ENCODE measurements around the gene EMP1. TPM values are rescaled to one million over a fixed set of nuclear protein-coding genes. Genes with fewer than 3 reads are reported as not detected.

The EMP1 gene
- total RNA-seq, 1 experiment from 2014 or later, result 146 TPM

DNA sequence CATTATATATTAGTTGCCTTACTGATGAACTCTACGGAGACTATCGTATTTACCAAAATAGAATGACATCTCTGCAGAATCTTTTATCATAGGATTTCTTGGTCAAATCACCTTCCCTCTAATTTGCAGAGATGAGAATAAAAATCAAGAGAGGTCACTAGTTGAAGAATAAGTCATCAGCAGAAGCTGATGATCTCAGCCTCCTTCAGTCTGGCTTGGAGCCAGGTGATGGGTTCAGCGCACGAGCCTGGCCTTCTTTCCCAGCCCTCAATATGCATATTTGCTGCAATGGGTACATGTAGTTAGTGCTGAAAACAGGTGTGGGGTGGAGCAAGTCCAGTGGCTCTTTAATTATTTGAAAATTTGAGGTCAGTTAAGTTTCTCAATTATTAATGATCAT is 19.2 kb upstream of the EMP1 start:
- Mint-ChIP-seq H3K27me3 (ENCODE audit: unreplicated experiment) (no peaks in the 10 kb centered on the region), H3K4me3 (ENCODE audit: low read depth, unreplicated experiment) (no peak overlapping the region), H3K27ac (ENCODE audit: unreplicated experiment) (no peak overlapping the region), H3K36me3 (ENCODE audit: insufficient read depth, unreplicated experiment) (no peaks in the 10 kb centered on the region), H3K9me3 (ENCODE audit: low read depth, unreplicated experiment) (no peaks in the 10 kb centered on the region), H3K4me1 (ENCODE audit: low read depth, unreplicated experiment) (peaks cover 77% of the 10 kb centered on the region)
- TF ChIP-seq, protein P1, sequence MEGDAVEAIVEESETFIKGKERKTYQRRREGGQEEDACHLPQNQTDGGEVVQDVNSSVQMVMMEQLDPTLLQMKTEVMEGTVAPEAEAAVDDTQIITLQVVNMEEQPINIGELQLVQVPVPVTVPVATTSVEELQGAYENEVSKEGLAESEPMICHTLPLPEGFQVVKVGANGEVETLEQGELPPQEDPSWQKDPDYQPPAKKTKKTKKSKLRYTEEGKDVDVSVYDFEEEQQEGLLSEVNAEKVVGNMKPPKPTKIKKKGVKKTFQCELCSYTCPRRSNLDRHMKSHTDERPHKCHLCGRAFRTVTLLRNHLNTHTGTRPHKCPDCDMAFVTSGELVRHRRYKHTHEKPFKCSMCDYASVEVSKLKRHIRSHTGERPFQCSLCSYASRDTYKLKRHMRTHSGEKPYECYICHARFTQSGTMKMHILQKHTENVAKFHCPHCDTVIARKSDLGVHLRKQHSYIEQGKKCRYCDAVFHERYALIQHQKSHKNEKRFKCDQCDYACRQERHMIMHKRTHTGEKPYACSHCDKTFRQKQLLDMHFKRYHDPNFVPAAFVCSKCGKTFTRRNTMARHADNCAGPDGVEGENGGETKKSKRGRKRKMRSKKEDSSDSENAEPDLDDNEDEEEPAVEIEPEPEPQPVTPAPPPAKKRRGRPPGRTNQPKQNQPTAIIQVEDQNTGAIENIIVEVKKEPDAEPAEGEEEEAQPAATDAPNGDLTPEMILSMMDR (IDR thresholded peaks at IDR 0.05; ENCODE audit: unreplicated experiment), result no peak
- intact Hi-C loops (cut with micrococcal nuclease; ENCODE audit: unreplicated experiment), result no loop called here
- DNase-seq, result no peak
- CTCF ChIA-PET, result no interaction called here
- BruUV-seq (replicated peaks), result no TSS peak

DNA sequence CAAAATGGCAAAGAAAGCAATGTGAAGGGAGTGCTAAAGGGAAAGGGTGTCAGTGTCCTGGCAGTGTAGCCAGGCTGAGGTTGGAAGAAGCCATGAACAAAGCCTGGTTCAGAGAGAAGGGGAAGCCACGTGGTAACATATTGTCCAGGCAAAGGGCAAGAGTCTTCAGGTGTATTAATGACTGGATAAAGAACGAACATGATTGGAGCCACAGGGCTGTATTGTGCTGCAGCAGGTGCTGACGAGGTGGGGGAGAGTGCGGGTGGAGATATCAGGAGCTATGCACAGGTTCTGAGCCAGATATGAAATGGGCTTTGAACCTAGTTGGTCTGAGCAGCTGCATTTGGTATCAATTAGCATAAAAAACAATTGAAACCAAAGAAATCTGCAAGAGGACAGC is 18.6 kb upstream of the EMP1 start:
- H3K9me3 Mint-ChIP-seq (ENCODE audit: low read depth, unreplicated experiment), result no peaks in the 10 kb centered on the region
- peaks cover 71% of the 10 kb centered on the region for H3K4me1 Mint-ChIP-seq (ENCODE audit: low read depth, unreplicated experiment)
- no peaks in the 10 kb centered on the region for H3K36me3 Mint-ChIP-seq (ENCODE audit: insufficient read depth, unreplicated experiment)
- no peak overlapping the region for H3K4me3 Mint-ChIP-seq (ENCODE audit: low read depth, unreplicated experiment)
- TF ChIP-seq, protein P1 (IDR thresholded peaks at IDR 0.05; ENCODE audit: unreplicated experiment), result no peak
- CTCF ChIA-PET, result interaction anchor here (2.2 kb wide), 1 partner anchor 18 kb away, joined by 10 read pairs; the partner anchor contains the start of gene EMP1
- no peaks in the 10 kb centered on the region for H3K27me3 Mint-ChIP-seq (ENCODE audit: unreplicated experiment)
- no peak overlapping the region for H3K27ac Mint-ChIP-seq (ENCODE audit: unreplicated experiment)
- no TSS peak for BruUV-seq (replicated peaks)
- intact Hi-C loops (cut with micrococcal nuclease; ENCODE audit: unreplicated experiment), result no loop called here
- no peak for DNase-seq

- TF ChIP-seq, protein P1 (IDR thresholded peaks at IDR 0.05; ENCODE audit: unreplicated experiment), result no peak
- no TSS peak for BruUV-seq (replicated peaks)
- Mint-ChIP-seq H3K27ac (ENCODE audit: unreplicated experiment) (peak overlapping the region; percentile 3), H3K9me3 (ENCODE audit: low read depth, unreplicated experiment) (no peaks in the 10 kb centered on the region), H3K4me1 (ENCODE audit: low read depth, unreplicated experiment) (peaks cover 64% of the 10 kb centered on the region), H3K4me3 (ENCODE audit: low read depth, unreplicated experiment) (peak overlapping the region; percentile 1), H3K27me3 (ENCODE audit: unreplicated experiment) (no peaks in the 10 kb centered on the region), H3K36me3 (ENCODE audit: insufficient read depth, unreplicated experiment) (no peaks in the 10 kb centered on the region)
- CTCF ChIA-PET, result interaction anchor here (1.2 to 2.2 kb wide), 4 partner anchors 15 to 43 kb away, joined by 3 to 10 read pairs (median 6); partner anchors contain the start of gene EMP1
- DNase-seq, result no peak
- intact Hi-C loops (cut with micrococcal nuclease; ENCODE audit: unreplicated experiment), result no loop called here
These were observed 17.8 kb upstream of the EMP1 start for GRCh38 chr12:13178568-13179210.

GRCh38 chr12:13179211-13180074 is 17.1 kb upstream of the EMP1 start:
- no TSS peak for BruUV-seq (replicated peaks)
- Mint-ChIP-seq H3K27me3 (ENCODE audit: unreplicated experiment) (no peaks in the 10 kb centered on the region), H3K27ac (ENCODE audit: unreplicated experiment) (peak overlapping the region; percentile 3), H3K36me3 (ENCODE audit: insufficient read depth, unreplicated experiment) (no peaks in the 10 kb centered on the region), H3K4me1 (ENCODE audit: low read depth, unreplicated experiment) (peaks cover 57% of the 10 kb centered on the region), H3K9me3 (ENCODE audit: low read depth, unreplicated experiment) (no peaks in the 10 kb centered on the region), H3K4me3 (ENCODE audit: low read depth, unreplicated experiment) (peak overlapping the region; percentile 1)
- intact Hi-C loops (cut with micrococcal nuclease; ENCODE audit: unreplicated experiment), result no loop called here
- CTCF ChIA-PET, result interaction anchor here (0.5 to 2.2 kb wide), 10 partner anchors 11 to 449 kb away, joined by 3 to 11 read pairs (median 5); partner anchors contain the start of gene EMP1
- peak; percentile 81 for DNase-seq
- TF ChIP-seq, protein P1 (IDR thresholded peaks at IDR 0.05; ENCODE audit: unreplicated experiment), result no peak

Data from Calu3 (cell line).